IMR-90 (cell line): ENCODE results near the gene WDR91. TPM values are rescaled to one million over a fixed set of nuclear protein-coding genes. Genes with fewer than 3 reads are reported as not detected.

ENCODE experiments used
- ATAC-seq: fragments of 200-7000 bp; cut with Tn5 transposase; 2 replicates; pipeline ENCODE4 v1.9.1; 2020; ENCODE audit warnings: low read depth, mild to moderate bottlenecking, moderate library complexity
- BruUV-seq: library from RNA; stranded (reverse); fragments of 400-500 nt; replicated peaks from 2 replicates; lab custom pipeline; 2021; lab: Mats Ljungman, UMichigan
- CTCF ChIA-PET: fragments of 300-600 bp; formaldehyde crosslinking; extraction: SDS; loops from one replicate; lab custom pipeline; 2021; ENCODE audit warnings: antibody characterized with exemption; lab: Yijun Ruan, JAX
- POLR2A ChIA-PET: fragments of 300-600 bp; sonication (Branson Sonifier 250); formaldehyde crosslinking; loops from one replicate; lab custom pipeline; 2022; ENCODE audit warnings: antibody characterized with exemption; ENCODE audit not compliant: unreplicated experiment; lab: Charles Lee
- DNase-seq: peaks from one replicate; pipeline ENCODE4 v3.0.0; 2013
- H2AFZ ChIP-seq: replicated peaks from 2 replicates; pipeline ENCODE3; 2013; ENCODE audit warnings: low read length, mild to moderate bottlenecking; ENCODE audit not compliant: poor library complexity
- H2AK5ac ChIP-seq: 2 replicates; pipeline ENCODE4 v1.6.1; 2013; ENCODE audit warnings: low read depth, low read length, inconsistent platforms
- H2AK9ac ChIP-seq: replicated peaks from 2 replicates; pipeline ENCODE3; 2013; ENCODE audit warnings: mild to moderate bottlenecking, low read depth, low read length, moderate library complexity; ENCODE audit not compliant: poor library complexity
- H2BK120ac ChIP-seq: 2 replicates; pipeline ENCODE4 v1.6.1; 2013; ENCODE audit warnings: low read depth, low read length, inconsistent platforms
- H2BK15ac ChIP-seq: 3 replicates; pipeline ENCODE4 v1.6.1; 2013; ENCODE audit warnings: low read depth, low read length, inconsistent platforms
- H2BK20ac ChIP-seq: 2 replicates; pipeline ENCODE4 v1.6.1; 2013; ENCODE audit warnings: low read depth, mild to moderate bottlenecking, inconsistent platforms, low read length, moderate library complexity
- H2BK5ac ChIP-seq: 2 replicates; pipeline ENCODE4 v1.6.1; 2013; ENCODE audit warnings: mild to moderate bottlenecking, low read depth, low read length, inconsistent platforms; ENCODE audit not compliant: poor library complexity, severe bottlenecking
- H3K14ac ChIP-seq: replicated peaks from 2 replicates; pipeline ENCODE4 v1.6.1; 2013; ENCODE audit warnings: low read depth, low read length, inconsistent platforms
- H3K18ac ChIP-seq: 2 replicates; pipeline ENCODE4 v1.6.1; 2013; ENCODE audit warnings: low read depth, low read length, control low read depth
- H3K23ac ChIP-seq: 2 replicates; pipeline ENCODE4 v1.6.1; 2013; ENCODE audit warnings: low read depth, low read length, inconsistent platforms
- H3K27ac ChIP-seq: 2 replicates; pipeline ENCODE4 v1.5.1; 2013; ENCODE audit warnings: mild to moderate bottlenecking, control low read depth, low read length; ENCODE audit not compliant: insufficient read depth
- H3K27me3 ChIP-seq: 2 replicates; pipeline ENCODE4 v1.6.1; 2013; ENCODE audit warnings: low read length; ENCODE audit not compliant: control insufficient read depth, insufficient read depth
- H3K36me3 ChIP-seq: 2 replicates; pipeline ENCODE4 v1.6.1; 2013; ENCODE audit warnings: low read length, mixed read lengths; ENCODE audit not compliant: control insufficient read depth, insufficient read depth
- H3K4ac ChIP-seq: 2 replicates; pipeline ENCODE4 v1.6.1; 2013; ENCODE audit warnings: low read depth, low read length, inconsistent platforms
- H3K4me1 ChIP-seq: 2 replicates; pipeline ENCODE4 v1.6.1; 2013; ENCODE audit warnings: low read length, mixed read lengths; ENCODE audit not compliant: control insufficient read depth, insufficient read depth
- H3K4me2 ChIP-seq: 2 replicates; pipeline ENCODE4 v1.6.1; 2013; ENCODE audit warnings: low read depth, mild to moderate bottlenecking, control low read depth, low read length, moderate library complexity
- H3K4me3 ChIP-seq: 2 replicates; pipeline ENCODE4 v1.5.1; 2013; ENCODE audit warnings: low read depth, mild to moderate bottlenecking, control low read depth, low read length, moderate library complexity; ENCODE audit not compliant: insufficient read depth
- H3K56ac ChIP-seq: 2 replicates; pipeline ENCODE4 v1.6.1; 2013; ENCODE audit warnings: low read length, inconsistent platforms; ENCODE audit not compliant: insufficient read depth; ENCODE audit errors: extremely low read depth
- H3K79me1 ChIP-seq, 2 experiments: 2 replicates each; pipeline ENCODE4 v1.6.1; 2013; ENCODE audit warnings: low read length in 2 of 2, inconsistent platforms in 1 of 2, low read depth in 1 of 2
- H3K9ac ChIP-seq: 2 replicates; pipeline ENCODE4 v1.6.1; 2013; ENCODE audit warnings: low read depth, low read length, control low read depth
- H3K9me1 ChIP-seq: 2 replicates; pipeline ENCODE4 v1.6.1; 2013; ENCODE audit warnings: low read length, inconsistent platforms; ENCODE audit not compliant: insufficient read depth
- H3K9me3 ChIP-seq: 2 replicates; pipeline ENCODE4 v1.6.1; 2013; ENCODE audit warnings: low read length; ENCODE audit not compliant: control insufficient read depth, insufficient read depth
- H4K20me1 ChIP-seq: 2 replicates; pipeline ENCODE4 v1.6.1; 2013; ENCODE audit warnings: low read length, inconsistent platforms; ENCODE audit not compliant: insufficient read depth
- H4K5ac ChIP-seq: 2 replicates; pipeline ENCODE4 v1.6.1; 2013; ENCODE audit warnings: mild to moderate bottlenecking, low read depth, low read length, control low read depth
- H4K8ac ChIP-seq, 2 experiments: 2 replicates each; pipeline ENCODE4 v1.6.1; 2013; ENCODE audit warnings: low read depth in 2 of 2, low read length in 2 of 2, control low read depth in 1 of 2, inconsistent platforms in 1 of 2
- H4K91ac ChIP-seq: 2 replicates; pipeline ENCODE4 v1.6.1; 2013; ENCODE audit warnings: low read depth, low read length, inconsistent platforms; ENCODE audit not compliant: insufficient read depth
- MAFK ChIP-seq: IDR thresholded peaks from 2 replicates; pipeline ENCODE4 v1.6.1; 2012; ENCODE audit warnings: low read depth, low read length, improper control_type of control experiment
- RFX5 ChIP-seq: IDR thresholded peaks from 2 replicates; pipeline ENCODE4 v1.8.0; 2012; ENCODE audit warnings: low read depth, mild to moderate bottlenecking, low read length, moderate library complexity
- WGBS, 2 experiments: methylation state at CpG; one replicate each; pipeline versions ENCODE4 v1.1.5 to v1.1.7; 2013; ENCODE audit warnings: missing lambda C conversion rate in 2 of 2; ENCODE audit not compliant: insufficient read length in 1 of 2; ENCODE audit errors: extremely low coverage in 2 of 2; 5-methylcytosine and 5-hydroxymethylcytosine counted together
- dilution Hi-C: fragments of 300-500 bp; cut with HindIII; formaldehyde crosslinking; loops from one replicate; pipeline ENCODE4 v1.14.3; 2018; ENCODE audit warnings: low sequenced_read_pairs; ENCODE audit not compliant: unreplicated experiment
- in situ Hi-C: fragments of 300-500 bp; cut with MboI; formaldehyde crosslinking; loops from 3 replicates; pipeline ENCODE4 v1.14.3; 2019; ENCODE audit warnings: low sequenced_read_pairs, inconsistent platforms, mixed read lengths
- intact Hi-C: fragments of 100-400 bp; cut with micrococcal nuclease; formaldehyde crosslinking; loops from 2 replicates; pipeline ENCODE4 v1.10.0; 2022
- polyA plus RNA-seq, 3 experiments: library from polyadenylated mRNA; depleted of rRNA; stranded (reverse); fragments of >200 nt; gene quantifications; 2 replicates each; pipeline ENCODE4 v1.2.3, GENCODE V29; 2012; ENCODE audit warnings: low replicate concordance in 1 of 3
- total RNA-seq: library from RNA; depleted of rRNA; stranded (reverse); fragments of >200 nt; gene quantifications from 2 replicates; pipeline ENCODE4 v1.2.3, GENCODE V29; 2012
- TF ChIP-seq, protein P1 (sequence below): fragments of 150-350 bp; IDR thresholded peaks from 2 replicates; pipeline ENCODE4 v1.6.1; 2017; ENCODE audit warnings: mild to moderate bottlenecking, antibody characterized with exemption, low read length, low read depth

WDR91 gene
- total and polyA plus RNA-seq, 2 of the 4 experiments (the other 2 are of a cell fraction) = 5.2 to 10.3 TPM

DNA sequence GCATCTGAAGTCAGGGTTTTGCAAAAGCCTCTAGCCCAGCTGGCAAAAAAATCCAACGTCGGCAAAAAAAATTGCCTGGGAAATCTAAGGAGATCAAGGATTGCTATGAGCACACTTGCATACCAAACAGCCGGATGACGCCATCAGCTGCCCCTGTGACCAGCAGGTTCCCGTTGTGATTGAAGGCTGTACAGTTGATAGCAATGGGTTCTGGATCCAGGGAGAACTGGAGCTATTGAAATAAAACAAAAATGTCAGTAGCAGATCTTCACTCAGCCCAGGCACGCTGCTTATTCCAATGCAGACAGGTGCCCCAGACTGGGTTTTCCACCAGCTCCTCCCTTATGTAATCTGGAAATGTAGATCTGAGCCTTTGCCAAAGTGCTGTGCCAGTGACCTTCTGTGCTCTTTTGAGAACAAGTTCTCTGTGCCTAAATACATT, 22.1 kb downstream of the WDR91 start:
- in situ Hi-C loops = no loop called here
- no peak overlapping the region for H4K5ac ChIP-seq
- H3K27me3 ChIP-seq = no peaks in the 10 kb centered on the region
- H3K9ac ChIP-seq = no peak overlapping the region
- no peak overlapping the region for H3K23ac ChIP-seq
- no peak overlapping the region for H4K8ac ChIP-seq
- H2BK120ac ChIP-seq = no peak overlapping the region
- H3K4ac ChIP-seq = no peak overlapping the region
- no peak overlapping the region for H2BK15ac ChIP-seq
- dilution Hi-C loops = no loop called here
- no peak overlapping the region for H3K14ac ChIP-seq
- BruUV-seq = no TSS peak
- H2AFZ ChIP-seq = no peak overlapping the region
- H3K27ac ChIP-seq = no peak overlapping the region
- intact Hi-C loops = no loop called here
- WGBS, 2 experiments = 100% methylated on average over 2 of the region's 6 CpGs; no CpG with 5 or more reads in 1 of the 2 experiments
- H2AK9ac ChIP-seq = no peak overlapping the region
- ATAC-seq = no peak
- H4K91ac ChIP-seq = no peak overlapping the region
- TF ChIP-seq, protein P1, sequence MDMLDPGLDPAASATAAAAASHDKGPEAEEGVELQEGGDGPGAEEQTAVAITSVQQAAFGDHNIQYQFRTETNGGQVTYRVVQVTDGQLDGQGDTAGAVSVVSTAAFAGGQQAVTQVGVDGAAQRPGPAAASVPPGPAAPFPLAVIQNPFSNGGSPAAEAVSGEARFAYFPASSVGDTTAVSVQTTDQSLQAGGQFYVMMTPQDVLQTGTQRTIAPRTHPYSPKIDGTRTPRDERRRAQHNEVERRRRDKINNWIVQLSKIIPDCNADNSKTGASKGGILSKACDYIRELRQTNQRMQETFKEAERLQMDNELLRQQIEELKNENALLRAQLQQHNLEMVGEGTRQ = no peak
- TF ChIP-seq MAFK (peak; percentile 73), RFX5 (no peak)
- H3K4me1 ChIP-seq = peaks cover 9% of the 10 kb centered on the region
- no peak overlapping the region for H3K4me3 ChIP-seq
- no peak overlapping the region for H3K18ac ChIP-seq
- no peaks in the 10 kb centered on the region for H4K20me1 ChIP-seq
- no peak overlapping the region for H2BK20ac ChIP-seq
- peaks cover 4% of the 10 kb centered on the region; the same call in 1 of the 2 replicates for H3K9me3 ChIP-seq
- ChIA-PET CTCF (no interaction called here), POLR2A (no interaction called here)
- peaks cover 48% of the 10 kb centered on the region for H3K36me3 ChIP-seq
- 0 out of 4 replicates have a peak, but pooled peaks cover 0 to 11% of the 10 kb centered on the region in 2 experiments for H3K79me1 ChIP-seq
- H3K56ac ChIP-seq = no peak overlapping the region
- H3K4me2 ChIP-seq = no peak overlapping the region
- no peak for DNase-seq
- no peak overlapping the region for H2BK5ac ChIP-seq
- peaks cover 11% of the 10 kb centered on the region for H3K9me1 ChIP-seq
- no peak overlapping the region for H2AK5ac ChIP-seq
